ENCODE measurements around the gene HSPA12B.

Gene HSPA12B

DNA sequence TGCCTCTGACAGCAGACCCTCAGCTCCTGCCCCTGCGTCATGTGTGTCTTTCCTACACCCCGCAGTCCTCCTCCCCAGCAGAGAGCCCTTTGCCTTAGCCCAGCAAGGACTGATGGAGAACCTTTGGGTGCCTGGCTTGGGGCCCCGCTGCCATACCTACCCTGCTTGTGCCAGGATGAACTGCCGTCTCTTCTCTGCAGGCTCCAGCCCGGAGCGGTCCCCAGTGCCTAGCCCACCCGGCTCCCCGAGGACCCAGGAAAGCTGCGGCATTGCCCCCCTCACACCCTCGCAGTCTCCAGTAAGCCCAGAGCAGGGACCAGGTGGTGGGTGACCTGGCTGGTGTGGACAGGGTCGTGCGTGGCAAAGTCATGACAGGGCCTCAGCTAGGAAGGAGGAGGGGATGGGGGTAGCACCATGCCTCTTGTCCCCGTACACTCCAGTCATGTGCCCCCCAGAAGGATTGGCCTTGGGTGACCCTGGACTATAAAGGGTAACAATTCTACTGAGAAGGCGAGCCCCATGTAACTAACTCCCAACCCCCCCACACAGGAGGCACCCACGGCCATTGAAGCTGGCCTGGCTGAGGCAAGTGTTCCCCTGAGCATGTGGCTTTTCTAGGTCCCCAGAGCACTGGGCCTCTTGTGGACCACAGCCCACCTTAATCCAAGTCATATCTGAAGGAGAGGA is 8.3 kb downstream of the HSPA12B start:
- no peaks in the 10 kb centered on the region for H3K9me3 ChIP-seq (ENCODE audit: control insufficient read depth, insufficient read depth, low read depth, low read length)
- ChIA-PET CTCF (interaction anchor here (0.9 to 3.0 kb wide), 5 partner anchors 9 to 30 kb away, joined by 6 to 17 read pairs (median 7); no protein-coding TSS in a partner anchor), POLR2A (interaction anchor here (0.7 kb wide), 1 partner anchor 12 kb away, joined by 3 read pairs; no protein-coding TSS in a partner anchor)
- TF ChIP-seq ZNF391 (tag by site-specific recombination; IDR thresholded peaks at IDR 0.05; ENCODE audit: borderline replicate concordance, low read depth) (no peak), ZSCAN16 (tag by site-specific recombination; IDR thresholded peaks at IDR 0.05) (no peak), ZFP41 (tag by site-specific recombination; IDR thresholded peaks at IDR 0.05; ENCODE audit: borderline replicate concordance) (no peak), ZFP37 (tag by site-specific recombination; IDR thresholded peaks at IDR 0.05) (no peak)
- H3K36me3 ChIP-seq (ENCODE audit: control insufficient read depth in 2 of 2, insufficient read depth in 1 of 2, low read length in 2 of 2), result no peaks in the 10 kb centered on the region
- no peak overlapping the region for H3K27ac ChIP-seq (ENCODE audit: extremely low read depth, low read depth, low read length)
- H3K4me3 ChIP-seq (ENCODE audit: low read depth, low read length), result no peak overlapping the region
- peaks cover 10% of the 10 kb centered on the region; the same call in 1 of the 2 replicates for H3K4me1 ChIP-seq (ENCODE audit: control insufficient read depth, insufficient read depth, low read length)

DNA sequence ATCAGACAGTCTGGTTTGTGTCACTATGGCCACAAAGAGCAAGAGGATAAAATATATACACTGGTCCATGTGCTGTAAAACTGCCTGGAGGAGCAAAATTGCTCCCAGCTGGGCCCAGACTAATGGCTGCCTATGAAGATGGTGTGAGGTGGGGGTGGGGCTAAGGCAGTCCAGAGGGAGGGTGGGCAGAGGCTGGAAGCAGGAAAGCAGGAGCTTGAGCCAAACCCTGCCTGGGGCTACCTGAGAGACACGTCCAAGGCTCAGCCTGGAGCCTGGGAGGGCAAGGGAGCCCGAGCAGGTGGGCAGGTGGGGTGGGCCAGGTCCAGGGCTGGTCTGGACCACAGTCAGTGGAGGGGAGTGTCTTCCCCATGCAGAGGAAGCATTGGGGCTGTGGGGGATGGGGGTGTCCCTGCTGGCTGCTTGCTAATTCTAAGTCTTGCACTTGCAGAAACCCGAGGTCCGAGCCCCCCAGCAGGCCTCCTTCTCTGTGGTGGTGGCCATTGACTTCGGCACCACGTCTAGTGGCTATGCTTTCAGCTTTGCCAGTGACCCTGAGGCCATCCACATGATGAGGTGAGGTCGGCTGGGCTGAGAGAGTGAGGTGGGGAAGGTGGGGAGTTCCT is 9.5 kb downstream of the HSPA12B start:
- no peaks in the 10 kb centered on the region for H3K9me3 ChIP-seq (ENCODE audit: control insufficient read depth, insufficient read depth, low read depth, low read length)
- no peak overlapping the region for H3K4me3 ChIP-seq (ENCODE audit: low read depth, low read length)
- no peaks in the 10 kb centered on the region for H3K36me3 ChIP-seq (ENCODE audit: control insufficient read depth in 2 of 2, insufficient read depth in 1 of 2, low read length in 2 of 2)
- TF ChIP-seq ZNF157 (tag by site-specific recombination; IDR thresholded peaks at IDR 0.05) (no peak), ZNF184 (tag by site-specific recombination; IDR thresholded peaks at IDR 0.05) (no peak), ZNF341 (tag by site-specific recombination; IDR thresholded peaks at IDR 0.05; ENCODE audit: low read depth) (peak; percentile 54), ZNF140 (tag by site-specific recombination; IDR thresholded peaks at IDR 0.05) (0 out of 2 replicates have a peak, but pooled peaks have one; percentile 2)
- TF ChIP-seq, protein P1, sequence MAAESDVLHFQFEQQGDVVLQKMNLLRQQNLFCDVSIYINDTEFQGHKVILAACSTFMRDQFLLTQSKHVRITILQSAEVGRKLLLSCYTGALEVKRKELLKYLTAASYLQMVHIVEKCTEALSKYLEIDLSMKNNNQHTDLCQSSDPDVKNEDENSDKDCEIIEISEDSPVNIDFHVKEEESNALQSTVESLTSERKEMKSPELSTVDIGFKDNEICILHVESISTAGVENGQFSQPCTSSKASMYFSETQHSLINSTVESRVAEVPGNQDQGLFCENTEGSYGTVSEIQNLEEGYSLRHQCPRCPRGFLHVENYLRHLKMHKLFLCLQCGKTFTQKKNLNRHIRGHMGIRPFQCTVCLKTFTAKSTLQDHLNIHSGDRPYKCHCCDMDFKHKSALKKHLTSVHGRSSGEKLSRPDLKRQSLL (tag by site-specific recombination; IDR thresholded peaks at IDR 0.05), result peak; percentile 32; the same call in 1 of the 2 replicates
- peaks cover 10% of the 10 kb centered on the region; the same call in 1 of the 2 replicates for H3K4me1 ChIP-seq (ENCODE audit: control insufficient read depth, insufficient read depth, low read length)
- ChIA-PET POLR2A (interaction anchor here (0.7 kb wide), 1 partner anchor 13 kb away, joined by 3 read pairs; no protein-coding TSS in a partner anchor), CTCF (interaction anchor here (0.6 to 3.0 kb wide), 8 partner anchors 8 to 57 kb away, joined by 3 to 17 read pairs (median 6); no protein-coding TSS in a partner anchor)
- no peak overlapping the region for H3K27ac ChIP-seq (ENCODE audit: extremely low read depth, low read depth, low read length)

DNA sequence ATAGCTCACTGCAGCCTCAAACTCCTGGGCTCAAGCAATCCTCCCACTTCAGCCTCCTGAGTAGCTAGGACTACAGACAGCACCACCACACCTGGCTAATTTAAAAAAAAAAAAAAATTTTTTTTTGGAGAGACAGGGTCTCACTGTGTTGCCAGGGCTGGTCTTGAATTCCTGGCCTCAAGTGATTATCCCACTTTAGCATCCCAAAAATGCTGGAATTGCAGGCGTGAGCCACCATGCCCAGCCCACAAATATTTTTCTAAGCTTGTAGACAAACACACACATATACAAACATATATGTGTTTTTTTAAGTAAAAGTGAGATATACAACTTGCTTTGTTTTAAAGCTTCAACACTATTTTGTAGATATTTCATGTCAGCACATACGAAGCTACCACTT is 10.8 kb downstream of the HSPA12B start:
- H3K9me3 ChIP-seq (ENCODE audit: control insufficient read depth, insufficient read depth, low read depth, low read length), result no peaks in the 10 kb centered on the region
- ChIA-PET CTCF (interaction anchor here (0.5 to 2.2 kb wide), 5 partner anchors 10 to 104 kb away, joined by 3 to 7 read pairs (median 5); partner anchors contain the start of gene SPEF1), POLR2A (interaction anchor here (1.0 to 3.1 kb wide), 2 partner anchors 8 to 25 kb away, joined by 3 to 19 read pairs; partner anchors contain the start of gene ADISSP)
- H3K36me3 ChIP-seq (ENCODE audit: control insufficient read depth in 2 of 2, insufficient read depth in 1 of 2, low read length in 2 of 2), result no peaks in the 10 kb centered on the region
- peaks cover 4% of the 10 kb centered on the region; the same call in 1 of the 2 replicates for H3K4me1 ChIP-seq (ENCODE audit: control insufficient read depth, insufficient read depth, low read length)
- TF ChIP-seq, protein P2, sequence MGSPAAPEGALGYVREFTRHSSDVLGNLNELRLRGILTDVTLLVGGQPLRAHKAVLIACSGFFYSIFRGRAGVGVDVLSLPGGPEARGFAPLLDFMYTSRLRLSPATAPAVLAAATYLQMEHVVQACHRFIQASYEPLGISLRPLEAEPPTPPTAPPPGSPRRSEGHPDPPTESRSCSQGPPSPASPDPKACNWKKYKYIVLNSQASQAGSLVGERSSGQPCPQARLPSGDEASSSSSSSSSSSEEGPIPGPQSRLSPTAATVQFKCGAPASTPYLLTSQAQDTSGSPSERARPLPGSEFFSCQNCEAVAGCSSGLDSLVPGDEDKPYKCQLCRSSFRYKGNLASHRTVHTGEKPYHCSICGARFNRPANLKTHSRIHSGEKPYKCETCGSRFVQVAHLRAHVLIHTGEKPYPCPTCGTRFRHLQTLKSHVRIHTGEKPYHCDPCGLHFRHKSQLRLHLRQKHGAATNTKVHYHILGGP (tag by site-specific recombination; IDR thresholded peaks at IDR 0.05), result no peak
- TF ChIP-seq SETDB1 (IDR thresholded peaks at IDR 0.05; ENCODE audit: insufficient read length, low read length) (no peak), ZNF785 (tag by site-specific recombination; IDR thresholded peaks at IDR 0.05) (no peak), ZNF132 (tag by site-specific recombination; IDR thresholded peaks at IDR 0.05; ENCODE audit: borderline replicate concordance) (no peak), ZNF658 (tag by site-specific recombination; IDR thresholded peaks at IDR 0.05) (no peak), OSR2 (tag by site-specific recombination; IDR thresholded peaks at IDR 0.05) (no peak), KLF10 (tag by site-specific recombination; IDR thresholded peaks at IDR 0.05) (no peak), ZNF660 (tag by site-specific recombination; IDR thresholded peaks at IDR 0.05) (no peak), ZNF19 (tag by site-specific recombination; IDR thresholded peaks at IDR 0.05; ENCODE audit: low read depth) (no peak)
- TF ChIP-seq, protein P1 (tag by site-specific recombination; IDR thresholded peaks at IDR 0.05), result no peak
- H3K27ac ChIP-seq (ENCODE audit: extremely low read depth, low read depth, low read length), result no peak overlapping the region
- H3K4me3 ChIP-seq (ENCODE audit: low read depth, low read length), result no peak overlapping the region
